LoVo (cell line): ENCODE results near the gene DNM3.
"Not testable (repeated sequence)": the region's sequence is repeated elsewhere in the genome, so short reads cannot be mapped to it uniquely, and the experiment has no call there.

ENCODE experiments used
- DNase-seq: peaks from one replicate; pipeline ENCODE4 v3.0.0-alpha.2; 2016; ENCODE audit warnings: low spot score

Gene DNM3

DNA sequence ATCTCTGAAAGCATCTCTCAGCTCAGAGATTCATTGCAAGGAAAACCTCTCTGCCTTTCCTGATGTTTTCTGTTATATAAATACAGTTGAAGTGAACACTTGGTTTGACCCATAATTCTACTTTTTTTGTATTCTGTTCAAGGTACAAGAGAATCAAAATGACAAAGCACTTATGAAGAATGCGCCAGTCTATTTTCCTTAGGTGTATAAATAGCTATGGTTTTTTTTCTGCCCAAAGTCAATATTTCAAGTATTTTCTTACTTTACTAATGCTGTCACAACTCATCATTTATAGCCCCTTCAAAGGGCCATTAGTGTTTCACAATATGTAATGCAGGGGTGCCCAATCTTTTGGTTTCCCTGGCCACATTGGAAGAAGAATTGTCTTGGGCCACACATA lies 436.7 kb downstream of the DNM3 start:
- DNase-seq: no peak

DNA sequence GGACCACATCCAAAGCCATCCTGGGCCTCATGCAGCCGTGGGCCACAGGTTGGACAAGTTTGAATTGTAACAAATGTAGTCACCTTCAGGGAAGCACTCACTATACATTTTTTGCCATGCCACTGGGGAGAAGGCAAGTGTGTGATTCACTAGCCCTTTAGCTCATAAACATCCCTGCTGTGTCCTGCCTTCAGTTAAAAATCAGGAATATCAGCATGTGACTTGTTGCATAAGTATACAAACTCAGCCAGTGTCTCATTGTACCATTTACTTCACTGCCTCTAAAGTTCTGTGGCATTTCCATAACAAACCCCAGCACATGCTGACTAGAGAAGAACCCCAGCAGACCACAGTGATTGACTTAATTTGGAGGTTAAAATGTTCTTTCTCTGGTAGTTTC lies 437.2 kb downstream of the DNM3 start:
- no peak for DNase-seq

DNA sequence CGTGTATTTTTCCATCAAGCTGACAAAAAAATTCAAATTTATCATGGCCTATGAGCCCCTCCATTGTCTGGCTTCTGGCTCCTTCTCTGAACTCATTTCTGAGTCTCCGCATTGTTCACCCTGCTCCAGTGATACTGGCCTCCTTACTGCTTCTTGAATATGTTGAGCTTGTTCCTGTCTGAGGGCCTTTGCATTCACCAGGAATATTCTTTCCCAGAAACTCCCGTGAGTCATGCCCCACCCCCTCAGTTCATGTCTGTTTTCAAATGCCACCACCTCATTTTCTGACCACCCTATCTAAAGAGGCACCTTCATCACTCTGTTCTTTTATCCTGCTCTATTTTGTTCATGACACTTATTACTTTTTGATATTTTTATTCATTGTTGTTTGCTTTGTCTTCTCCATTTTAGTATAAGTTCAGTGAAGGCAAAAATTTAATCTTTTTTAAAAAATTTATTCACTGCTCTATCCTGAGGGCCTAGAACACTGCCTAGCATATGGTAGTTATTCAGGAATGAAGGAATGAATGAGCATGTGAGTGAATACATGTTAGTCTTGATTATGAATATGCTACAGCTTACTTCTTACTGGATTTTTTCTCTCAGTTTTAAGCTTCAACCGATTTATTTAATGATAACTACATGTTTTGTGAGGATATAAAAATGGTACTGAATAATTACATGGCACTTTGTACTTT lies 438.8 kb downstream of the DNM3 start:
- DNase-seq: no peak

DNA sequence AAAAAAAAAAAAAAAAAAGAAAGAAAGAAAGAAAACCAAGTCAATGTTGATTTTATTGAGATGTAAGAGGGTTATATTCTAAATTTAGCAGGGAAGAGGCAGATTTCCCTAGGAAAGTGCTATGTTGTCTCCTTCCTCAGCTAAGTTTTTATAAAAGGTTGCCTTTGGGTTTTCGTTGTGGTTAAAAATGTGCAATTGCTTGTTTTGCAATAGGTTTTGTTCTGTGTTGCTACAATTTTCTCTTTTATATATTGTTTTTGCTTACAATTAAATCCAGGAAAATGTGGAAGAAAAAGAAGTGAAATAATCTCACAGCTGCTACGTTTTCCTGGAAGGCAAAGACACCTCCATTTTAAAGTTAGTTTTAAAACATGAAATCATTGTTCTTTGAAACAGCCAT lies 442.5 kb downstream of the DNM3 start:
- DNase-seq: no peak

DNA sequence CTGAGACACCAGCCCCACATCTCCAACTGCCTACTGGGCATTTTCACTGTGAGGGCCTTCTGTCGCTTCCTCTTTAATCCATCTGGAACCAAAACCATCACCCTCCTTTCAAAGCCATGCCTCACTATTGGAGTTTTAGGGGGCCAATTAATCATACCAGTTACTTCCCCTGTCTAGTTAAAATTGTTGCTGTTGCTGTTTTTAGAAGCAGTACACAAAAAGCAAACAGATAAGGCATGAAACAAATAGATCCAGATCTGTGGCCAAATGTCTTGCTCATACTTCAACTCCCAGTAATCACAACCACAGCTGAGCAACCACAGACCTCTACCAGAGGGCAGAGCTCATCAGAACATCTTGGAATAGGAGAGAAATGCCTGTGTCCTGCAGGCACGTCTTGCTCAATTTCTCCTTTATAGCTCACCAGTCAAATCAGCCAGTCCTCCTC lies 445.4 kb downstream of the DNM3 start:
- DNase-seq: no peak

DNA sequence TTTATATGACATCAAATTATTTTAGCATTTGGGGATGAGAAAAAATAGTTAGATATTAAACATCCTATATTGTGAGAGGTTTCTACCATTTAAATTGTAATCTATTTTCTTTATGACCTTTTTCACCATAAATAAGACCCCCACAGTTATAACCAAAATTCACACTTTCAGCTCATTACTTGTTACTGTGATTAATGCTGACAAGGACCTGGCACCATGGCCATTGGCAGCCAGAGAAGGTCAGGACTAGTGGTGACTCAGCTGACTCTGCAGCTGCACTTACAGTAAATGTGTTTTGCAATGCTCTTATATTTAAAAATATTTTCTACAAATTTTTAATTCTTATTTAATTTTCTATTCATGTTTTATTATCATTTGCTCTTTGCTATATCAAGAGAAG lies 445.9 kb downstream of the DNM3 start:
- DNase-seq: no peak

DNA sequence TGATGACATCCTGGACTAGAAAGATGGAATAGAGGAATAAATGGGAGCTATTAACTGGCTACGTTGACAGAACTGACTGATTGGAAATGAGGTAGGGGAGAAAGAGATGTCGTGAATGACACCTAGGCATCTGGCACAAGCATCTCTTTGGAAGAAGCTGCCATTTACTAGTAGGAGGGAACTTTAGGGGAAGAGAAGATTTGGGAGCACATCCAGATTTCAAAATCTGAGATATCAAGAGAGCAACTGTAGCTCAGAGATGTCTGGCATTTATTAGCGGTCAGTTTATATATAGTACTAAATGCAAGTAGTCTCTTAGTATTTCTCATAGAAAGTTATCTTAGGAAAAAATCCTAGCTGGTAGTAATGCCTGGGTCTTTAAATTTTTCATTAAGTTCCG lies 447.3 kb downstream of the DNM3 start:
- no peak for DNase-seq

DNA sequence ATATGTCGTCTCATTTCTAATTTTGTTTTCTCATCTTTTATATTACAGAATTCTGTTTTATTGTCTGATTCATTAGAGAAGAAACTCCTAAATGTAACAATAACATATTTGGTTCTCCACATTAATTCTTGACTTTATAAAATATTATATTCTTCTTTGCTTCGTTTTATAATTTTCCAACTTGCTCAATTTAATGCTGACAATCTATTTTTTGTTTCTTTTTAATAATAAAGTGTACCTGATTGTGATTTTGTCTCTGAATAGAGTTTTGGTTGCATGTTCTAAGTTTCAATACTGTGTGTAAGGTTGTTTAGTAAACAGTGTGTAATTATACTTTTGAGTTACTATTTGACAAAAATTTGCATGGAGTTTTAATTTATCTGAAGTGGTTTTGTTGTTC lies 448.1 kb downstream of the DNM3 start:
- no peak for DNase-seq

DNA sequence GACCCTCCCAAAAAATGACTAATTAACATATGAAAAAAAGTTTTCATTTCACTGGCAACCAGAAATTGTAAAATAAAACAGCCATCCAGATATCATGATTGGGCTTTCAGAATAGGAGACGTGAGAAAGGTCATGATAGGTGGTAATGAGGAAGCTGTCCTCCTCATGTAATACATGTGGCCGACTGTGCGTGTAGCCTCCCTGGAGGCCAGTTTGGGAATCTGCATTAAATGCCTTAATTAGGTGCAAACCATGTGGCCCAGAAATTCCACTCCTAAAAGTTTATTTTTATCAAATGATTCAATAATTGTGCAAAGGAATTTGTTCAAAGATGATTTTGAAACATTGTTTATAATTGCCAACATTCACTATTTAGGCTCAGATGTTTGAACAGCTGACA lies 451.5 kb downstream of the DNM3 start:
- DNase-seq: no peak

DNA sequence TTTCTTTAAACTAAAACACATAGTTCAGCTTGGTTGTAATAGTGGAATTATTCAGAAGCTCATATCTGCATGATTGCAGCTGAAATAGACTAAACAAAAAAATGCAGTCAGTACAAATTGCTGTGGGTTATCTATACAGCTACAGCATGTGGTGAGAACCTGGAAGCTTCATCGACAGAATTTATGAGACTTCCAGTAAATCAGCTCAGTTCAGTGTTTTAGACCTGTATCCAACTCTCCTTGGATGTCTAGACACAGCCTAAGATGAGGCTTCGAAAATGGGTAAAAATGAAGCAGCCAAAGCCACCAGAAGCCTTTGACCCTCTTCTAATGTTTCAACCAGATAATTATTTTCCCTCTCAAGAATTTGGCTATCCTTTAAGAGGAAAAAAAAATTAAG lies 452.1 kb downstream of the DNM3 start:
- DNase-seq: no peak

DNA sequence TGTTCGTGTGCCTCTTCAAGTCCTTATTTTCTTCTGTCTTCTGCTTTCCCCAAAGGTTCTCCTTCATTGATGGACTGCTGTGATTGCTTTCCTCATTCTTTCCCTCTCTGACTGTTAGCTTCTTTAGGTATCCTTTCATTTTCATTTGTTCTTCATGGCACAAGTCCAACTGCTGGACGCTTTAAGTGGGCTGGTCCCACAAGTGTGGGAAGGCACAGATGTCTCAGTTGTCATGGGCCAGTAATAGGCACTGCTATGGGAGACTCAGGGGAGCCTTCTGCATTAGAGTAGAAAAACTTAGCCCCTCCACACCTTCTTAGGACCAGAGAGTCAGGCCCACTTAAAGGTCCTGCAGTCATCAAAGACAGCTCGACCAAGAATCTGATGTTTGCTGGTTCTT lies 456.8 kb downstream of the DNM3 start:
- DNase-seq: no peak

DNA sequence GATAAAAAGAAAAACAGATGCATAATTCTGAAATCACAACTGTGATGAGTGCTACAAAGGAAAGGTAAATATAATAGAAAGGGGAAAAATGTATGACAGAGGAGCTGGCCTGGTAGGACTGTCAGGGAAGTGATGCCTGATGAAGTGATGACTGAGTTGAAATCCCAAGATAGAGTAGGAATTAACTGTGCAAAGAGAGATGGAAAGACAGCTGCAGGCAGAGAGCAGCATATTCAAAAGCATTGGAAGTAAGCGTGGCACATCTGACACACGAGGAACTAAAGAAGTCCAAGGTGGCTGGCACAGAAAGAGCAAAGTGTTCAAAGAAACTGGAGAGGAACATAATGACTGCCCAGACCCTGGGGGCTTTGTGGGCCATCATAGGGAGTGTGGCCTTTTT lies 457.6 kb downstream of the DNM3 start:
- no peak for DNase-seq

DNA sequence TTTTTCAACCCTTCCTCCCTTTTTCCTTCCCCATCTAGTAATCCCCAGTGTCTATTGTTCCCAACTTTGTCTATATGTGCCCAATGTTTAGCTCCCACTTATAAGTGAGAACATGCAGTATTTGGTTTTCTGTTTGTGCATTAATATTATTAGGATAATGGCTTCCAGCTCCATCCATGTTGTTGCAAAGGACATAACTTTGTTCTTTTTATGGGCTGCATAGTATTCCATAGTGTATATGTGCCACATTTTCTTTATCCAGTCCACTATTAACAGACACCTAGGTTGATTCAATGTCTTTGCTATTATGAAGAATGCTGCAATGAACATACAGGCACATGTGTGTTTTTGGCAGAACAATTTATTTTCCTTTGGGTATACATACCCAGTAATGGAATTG lies 458.2 kb downstream of the DNM3 start:
- no peak for DNase-seq

DNA sequence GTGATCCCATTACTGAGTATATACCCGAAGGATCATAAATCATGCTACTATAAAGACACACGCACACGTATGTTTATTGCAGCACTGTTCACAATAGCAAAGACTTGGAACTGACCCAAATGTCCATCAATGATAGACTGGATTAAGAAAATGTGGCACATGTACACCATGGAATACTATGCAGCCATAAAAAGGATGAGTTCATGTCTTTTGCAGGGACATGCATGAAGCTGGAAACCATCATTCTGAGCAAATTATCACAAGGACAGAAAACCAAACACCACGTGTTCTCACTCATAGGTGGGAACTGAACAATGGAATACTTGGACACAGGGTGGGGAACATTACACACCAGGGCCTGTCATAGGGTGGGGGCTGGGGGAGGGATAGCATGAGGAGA lies 466.2 kb downstream of the DNM3 start:
- DNase-seq: not testable (repeated sequence)

DNA sequence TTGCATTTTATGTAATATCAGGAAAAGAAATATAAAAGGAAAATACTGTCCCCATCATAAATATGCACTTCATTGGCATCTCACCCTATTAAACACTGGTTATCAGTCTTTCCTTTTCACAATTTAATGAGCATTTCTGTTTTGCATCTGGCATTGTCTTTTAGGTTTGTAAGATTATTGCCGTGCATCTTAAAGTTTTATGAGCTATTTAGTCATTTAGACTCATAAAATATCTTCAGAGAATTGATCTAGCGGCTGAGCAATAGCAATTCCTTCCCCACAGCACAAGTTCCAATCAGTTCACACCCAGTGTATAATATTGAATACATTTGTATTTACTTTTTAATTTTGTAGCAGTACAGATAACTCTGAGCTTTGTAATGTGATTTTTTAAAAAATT lies 466.8 kb downstream of the DNM3 start:
- DNase-seq: no peak

DNA sequence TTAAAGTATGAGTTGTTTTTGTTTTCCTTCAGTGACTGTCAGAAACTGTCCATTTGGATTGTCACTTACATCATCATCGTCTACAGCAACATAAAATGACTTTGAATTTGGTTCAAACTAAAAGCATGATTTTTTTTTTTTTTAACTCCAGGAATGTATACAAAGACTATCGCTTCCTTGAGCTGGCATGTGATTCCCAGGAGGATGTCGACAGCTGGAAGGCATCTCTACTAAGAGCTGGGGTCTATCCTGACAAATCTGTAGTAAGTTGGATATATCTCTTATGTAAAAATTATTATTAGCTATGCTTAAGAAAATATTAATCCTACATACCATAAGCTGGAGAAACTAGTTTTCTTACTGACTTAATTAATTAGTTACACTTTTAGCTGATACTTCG lies 467.3 kb downstream of the DNM3 start:
- DNase-seq: no peak

DNA sequence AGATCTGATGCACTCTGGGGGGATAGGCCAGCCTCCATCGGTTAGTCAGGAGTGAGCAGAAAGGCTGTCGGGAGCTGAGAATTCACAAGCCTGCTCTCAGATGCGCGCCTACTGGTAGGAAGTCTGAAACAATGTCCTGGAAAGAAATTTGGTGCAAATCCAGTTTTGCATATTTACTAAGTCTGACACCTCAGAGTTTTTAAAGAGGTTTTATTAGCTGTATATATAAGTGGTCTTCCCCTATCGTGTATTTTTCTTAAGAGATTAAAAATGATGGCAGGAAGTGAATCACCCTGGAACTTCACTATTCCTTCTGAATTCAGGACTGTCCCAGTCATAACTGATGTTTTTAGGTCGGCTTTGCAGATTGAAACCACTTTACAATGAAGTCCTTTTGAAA lies 479.4 kb downstream of the DNM3 start:
- no peak for DNase-seq

DNA sequence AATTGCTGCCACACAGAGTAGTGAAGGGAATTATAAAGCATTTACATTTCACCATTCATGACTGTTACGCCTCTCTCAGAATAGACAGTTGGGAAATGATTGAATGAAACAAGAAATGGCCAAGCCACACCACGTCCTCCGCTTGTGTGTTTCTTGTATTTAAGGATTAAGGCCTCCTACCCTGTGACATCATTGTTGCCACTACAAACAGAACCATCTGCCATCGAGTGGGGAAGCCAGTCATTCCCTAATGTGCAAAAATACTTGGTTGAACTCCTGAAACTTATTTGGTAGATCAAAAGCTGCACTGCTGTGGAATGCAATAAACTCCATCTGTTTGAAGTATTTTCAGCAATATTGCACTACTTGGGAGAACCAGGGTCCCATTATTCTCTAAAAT lies 480.2 kb downstream of the DNM3 start:
- no peak for DNase-seq

DNA sequence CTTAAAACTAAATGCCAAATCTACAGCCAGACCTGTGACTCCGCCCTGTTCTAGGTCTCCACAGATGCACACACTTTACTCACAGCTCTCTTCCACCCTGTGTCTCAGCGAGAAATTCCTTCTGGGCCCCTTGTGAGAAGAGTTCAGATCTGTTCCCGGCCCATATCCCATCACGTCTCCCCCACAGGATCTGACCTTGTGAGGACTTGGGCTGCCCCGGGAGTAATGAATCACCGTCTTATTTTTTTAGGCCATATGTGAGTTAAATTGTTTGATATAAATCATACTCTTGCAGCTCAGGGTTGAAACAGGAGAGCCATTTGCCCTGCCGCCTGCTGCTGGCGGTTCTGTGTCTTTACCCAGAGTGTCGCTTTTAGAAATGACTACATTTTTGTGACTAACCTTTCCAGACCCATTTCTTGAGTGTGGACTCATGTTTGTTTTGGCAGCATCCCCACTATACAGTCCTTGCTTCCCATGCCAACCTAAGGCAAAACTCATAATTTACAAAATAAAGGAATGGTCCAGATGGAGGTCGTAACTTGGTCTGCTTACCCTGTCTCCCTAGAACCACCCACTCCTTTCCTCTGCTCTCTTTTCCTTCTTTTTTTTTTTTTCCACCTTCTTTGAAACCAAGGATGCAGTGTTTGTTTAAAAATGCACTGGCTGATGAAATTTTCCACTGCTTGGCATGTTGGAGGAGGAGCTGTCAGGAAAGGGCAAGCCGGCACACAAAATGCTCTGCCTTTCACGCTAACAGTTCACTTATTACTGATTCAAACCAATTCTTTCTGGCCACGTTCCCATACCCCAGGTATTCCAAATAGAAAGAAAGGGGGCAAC lies 481.1 kb downstream of the DNM3 start:
- DNase-seq: no peak

DNA sequence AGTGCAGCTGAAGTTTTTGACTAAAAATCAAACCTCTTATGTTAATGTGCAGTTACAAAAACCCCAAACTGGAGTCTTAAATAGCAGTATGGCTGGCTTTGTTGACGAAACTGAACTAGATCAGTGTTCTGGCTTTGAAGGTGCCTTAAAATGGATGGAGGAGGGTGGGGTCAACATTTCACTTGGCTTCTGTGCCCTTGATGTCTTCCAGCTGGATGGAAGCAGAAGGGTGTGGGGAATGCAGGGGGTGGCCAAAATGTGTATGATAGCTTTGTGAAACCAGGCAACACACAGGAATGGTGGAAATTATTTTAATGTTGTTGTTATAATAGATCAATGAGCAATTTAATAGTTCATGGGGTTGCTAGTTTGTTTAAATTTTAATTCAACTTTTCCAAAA lies 482.4 kb downstream of the DNM3 start:
- DNase-seq: no peak

DNA sequence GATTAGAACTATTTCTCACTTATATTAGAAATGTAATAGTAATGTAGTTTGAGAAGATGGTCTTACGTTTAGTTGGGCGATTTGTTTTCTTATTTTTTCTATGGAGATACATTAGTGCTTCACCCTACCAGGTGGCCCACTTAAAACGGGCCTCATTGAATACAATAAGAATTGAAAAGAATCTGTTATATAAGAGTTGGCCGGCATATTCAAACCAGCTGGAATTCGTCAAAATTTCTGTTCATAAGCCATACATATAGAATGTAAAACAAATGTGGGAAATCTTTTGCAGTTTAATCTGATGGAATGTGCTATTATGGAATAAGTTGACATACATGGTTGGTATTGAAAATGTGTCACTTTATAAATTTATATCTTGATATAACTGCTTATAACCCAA lies 482.8 kb downstream of the DNM3 start:
- no peak for DNase-seq

DNA sequence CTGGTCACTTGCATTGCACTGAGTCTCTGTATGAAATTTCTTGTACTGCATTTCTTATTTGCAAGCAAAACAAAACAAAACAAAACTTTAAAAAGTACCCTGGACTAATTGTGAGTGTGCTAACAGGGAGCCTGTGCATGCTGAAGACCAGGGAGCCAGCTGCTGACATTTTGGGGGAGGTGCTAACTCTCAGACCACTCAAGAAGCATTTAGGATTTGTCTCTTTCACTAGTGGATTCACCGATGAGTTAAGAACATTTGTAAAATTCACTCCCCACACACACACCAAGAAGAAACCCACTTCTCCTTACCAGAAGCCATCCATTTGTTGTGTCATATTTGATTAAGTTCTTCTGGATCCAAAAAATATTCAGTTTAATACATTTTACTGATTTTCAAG lies 483.5 kb downstream of the DNM3 start:
- DNase-seq: no peak

DNA sequence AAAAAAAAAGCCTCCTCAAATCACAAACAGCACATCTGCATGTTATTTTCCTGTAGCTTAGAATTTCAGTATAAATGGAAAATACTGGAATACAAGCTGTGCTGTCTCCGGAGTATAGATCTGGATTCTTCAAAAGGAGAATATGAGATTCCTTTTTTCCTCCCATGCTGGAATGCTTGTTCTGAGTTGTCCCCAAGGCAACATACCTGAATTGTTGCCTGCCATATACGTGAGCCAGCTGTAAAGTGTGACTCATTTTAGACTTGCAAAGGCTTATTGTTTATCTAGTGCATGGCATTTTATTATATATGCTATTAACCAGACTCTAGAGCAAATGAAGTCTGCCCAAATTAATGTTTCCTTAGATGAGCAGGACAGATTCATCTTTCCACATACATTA lies 484.2 kb downstream of the DNM3 start:
- DNase-seq: peak; percentile 54

DNA sequence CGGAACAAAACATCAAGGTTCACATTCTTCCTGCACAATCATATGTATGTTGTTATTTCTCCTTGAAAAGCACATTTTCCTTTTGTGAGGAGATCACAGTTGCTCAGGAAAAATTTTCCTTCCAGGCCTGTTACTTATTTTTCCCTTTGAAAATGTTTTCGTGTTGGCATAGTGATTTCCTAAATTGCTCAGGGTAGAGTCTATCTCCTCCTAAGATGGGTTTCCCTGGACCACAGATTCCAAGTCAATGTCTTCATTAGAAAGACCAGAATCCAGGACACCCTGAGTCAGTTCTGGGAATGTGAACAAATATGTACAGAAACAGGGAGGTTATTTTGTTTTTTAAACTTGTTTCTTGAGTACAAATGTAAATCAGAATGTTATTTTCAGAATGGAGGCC lies 484.8 kb downstream of the DNM3 start:
- no peak for DNase-seq
